Endodermal cell (in vitro differentiated cells): ENCODE results near the gene CAND2. TPM values are rescaled to one million over a fixed set of nuclear protein-coding genes. Genes with fewer than 3 reads are reported as not detected.

Experiments
- DNase-seq: peaks from one replicate; pipeline ENCODE4 v3.0.0-alpha.2; 2017
- H3K27ac ChIP-seq: 2 replicates; pipeline ENCODE4 v1.5.1; 2013; ENCODE audit warnings: mild to moderate bottlenecking, low read depth, low read length, moderate library complexity
- H3K27me3 ChIP-seq: 2 replicates; pipeline ENCODE4 v1.6.1; 2013; ENCODE audit warnings: mild to moderate bottlenecking, low read length, moderate library complexity; ENCODE audit not compliant: insufficient read depth, control insufficient read depth, poor library complexity, severe bottlenecking
- H3K36me3 ChIP-seq: 2 replicates; pipeline ENCODE4 v1.7.0; 2013; ENCODE audit warnings: mild to moderate bottlenecking, low read length, moderate library complexity; ENCODE audit not compliant: control insufficient read depth, insufficient read depth
- H3K4me1 ChIP-seq: one replicate; pipeline ENCODE4 v1.7.0; 2013; ENCODE audit warnings: low read length; ENCODE audit not compliant: control insufficient read depth, insufficient read depth
- H3K4me3 ChIP-seq: 2 replicates; pipeline ENCODE4 v1.5.1; 2013; ENCODE audit warnings: mild to moderate bottlenecking, low read length, moderate library complexity
- H3K9ac ChIP-seq: 2 replicates; pipeline ENCODE4 v1.6.1; 2013; ENCODE audit warnings: mild to moderate bottlenecking, low read length, moderate library complexity; ENCODE audit not compliant: poor library complexity, severe bottlenecking; ENCODE audit errors: extremely low read depth
- H3K9me3 ChIP-seq: 2 replicates; pipeline ENCODE4 v1.6.1; 2013; ENCODE audit warnings: mild to moderate bottlenecking, low read length, moderate library complexity; ENCODE audit not compliant: control insufficient read depth
- H3K27ac Mint-ChIP-seq: 2 replicates; pipeline ENCODE4 v1.8.0; 2020; ENCODE audit warnings: mixed read lengths
- H3K27me3 Mint-ChIP-seq: 2 replicates; pipeline ENCODE4 v1.8.0; 2021; ENCODE audit warnings: mild to moderate bottlenecking, mixed read lengths; ENCODE audit not compliant: insufficient read depth
- H3K36me3 Mint-ChIP-seq: 2 replicates; pipeline ENCODE4 v1.8.0; 2020; ENCODE audit warnings: low read depth, mixed read lengths
- H3K4me1 Mint-ChIP-seq: 2 replicates; pipeline ENCODE4 v1.8.0; 2020; ENCODE audit warnings: mixed read lengths
- H3K4me3 Mint-ChIP-seq: 2 replicates; pipeline ENCODE4 v1.8.0; 2020; ENCODE audit warnings: mild to moderate bottlenecking, moderate library complexity, mixed read lengths
- H3K9me3 Mint-ChIP-seq: 2 replicates; pipeline ENCODE4 v1.8.0; 2020; ENCODE audit warnings: mild to moderate bottlenecking, mixed read lengths
- WGBS, 2 experiments: methylation state at CpG; one replicate each; pipeline versions ENCODE4 v1.1.5 to v1.1.7; 2013; ENCODE audit warnings: missing lambda C conversion rate in 2 of 2, mixed read lengths in 1 of 2; ENCODE audit not compliant: insufficient coverage in 1 of 2, insufficient read length in 1 of 2; 5-methylcytosine and 5-hydroxymethylcytosine counted together
- total RNA-seq, 2 donors: library from RNA; stranded (reverse); fragmentation: NEBNext Ultra II Directional in 1 of 2; extraction: Animal tissue kit (Norgen Biotek cat#: 25700) in 1 of 2; gene quantifications; 2 replicates in 1 of 2; 3 replicates in 1 of 2; pipeline ENCODE4 v1.2.1, GENCODE V29; 2021
- TF ChIP-seq, protein P1 (sequence below): fragments of 200-600 bp; sonication (generic); conservative IDR thresholded peaks from 2 replicates; pipeline ENCODE4 v1.5.0; 2021; ENCODE audit warnings: antibody characterized with exemption, mild to moderate bottlenecking

CAND2 gene
- total RNA-seq, 2 donors from 2014 or later, result 7.8 to 15.0 TPM

DNA sequence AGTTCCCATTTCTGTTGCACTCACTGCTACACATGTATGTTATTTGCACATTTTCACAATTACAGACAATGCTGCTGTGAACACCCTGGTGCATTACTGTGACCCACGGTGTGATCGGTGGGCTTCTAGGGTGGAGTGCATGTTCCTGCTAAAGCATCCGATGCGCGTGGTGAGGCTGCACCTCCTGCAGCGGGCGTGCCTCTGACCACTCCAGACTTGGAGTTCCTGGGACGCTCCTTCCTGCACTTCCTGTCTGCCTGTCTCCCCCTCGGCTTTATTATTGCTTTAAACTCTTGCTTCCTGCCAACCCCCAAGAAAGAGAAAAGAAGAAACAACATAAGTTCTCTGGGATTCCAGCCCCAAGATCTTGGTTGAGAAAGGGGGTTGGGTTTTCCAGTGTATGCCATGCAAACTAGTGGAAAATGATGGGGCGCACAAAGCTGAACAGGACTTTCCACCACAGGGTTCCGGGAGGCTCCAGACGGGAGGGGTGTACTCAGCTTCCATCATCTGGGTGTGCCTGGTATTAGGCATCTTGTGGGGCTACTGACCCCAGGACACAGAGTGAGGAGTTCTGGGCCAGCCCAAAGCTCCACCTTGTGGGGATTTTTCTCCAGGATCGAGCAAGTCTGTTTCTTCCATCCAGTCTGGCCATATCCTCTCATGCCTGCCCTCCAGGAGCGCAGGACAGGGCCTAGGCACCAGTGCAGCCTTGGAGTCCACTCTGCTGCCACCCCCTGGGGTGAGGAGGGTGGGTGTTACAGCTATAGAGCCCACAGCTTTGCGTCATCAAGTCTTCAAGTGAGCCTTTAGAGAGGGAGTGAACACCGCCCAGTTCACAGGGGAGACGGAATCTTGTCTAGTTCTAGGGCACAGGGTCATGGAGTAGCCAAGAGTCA, 33.7 kb downstream of the CAND2 start:
- Histone ChIP-seq H3K4me3 (no peak overlapping the region), H3K4me1 (no peaks in the 10 kb centered on the region), H3K27ac (peak overlapping the region; percentile 12), H3K36me3 (peaks cover 39% of the 10 kb centered on the region), H3K9ac (no peak overlapping the region), H3K27me3 (no peaks in the 10 kb centered on the region), H3K9me3 (no peaks in the 10 kb centered on the region)
- Mint-ChIP-seq H3K4me3 (no peak overlapping the region), H3K4me1 (no peaks in the 10 kb centered on the region), H3K27ac (no peak overlapping the region), H3K36me3 (peaks cover 32% of the 10 kb centered on the region), H3K9me3 (no peaks in the 10 kb centered on the region), H3K27me3 (no peaks in the 10 kb centered on the region)
- peak; percentile 76 for DNase-seq
- TF ChIP-seq, protein P1, sequence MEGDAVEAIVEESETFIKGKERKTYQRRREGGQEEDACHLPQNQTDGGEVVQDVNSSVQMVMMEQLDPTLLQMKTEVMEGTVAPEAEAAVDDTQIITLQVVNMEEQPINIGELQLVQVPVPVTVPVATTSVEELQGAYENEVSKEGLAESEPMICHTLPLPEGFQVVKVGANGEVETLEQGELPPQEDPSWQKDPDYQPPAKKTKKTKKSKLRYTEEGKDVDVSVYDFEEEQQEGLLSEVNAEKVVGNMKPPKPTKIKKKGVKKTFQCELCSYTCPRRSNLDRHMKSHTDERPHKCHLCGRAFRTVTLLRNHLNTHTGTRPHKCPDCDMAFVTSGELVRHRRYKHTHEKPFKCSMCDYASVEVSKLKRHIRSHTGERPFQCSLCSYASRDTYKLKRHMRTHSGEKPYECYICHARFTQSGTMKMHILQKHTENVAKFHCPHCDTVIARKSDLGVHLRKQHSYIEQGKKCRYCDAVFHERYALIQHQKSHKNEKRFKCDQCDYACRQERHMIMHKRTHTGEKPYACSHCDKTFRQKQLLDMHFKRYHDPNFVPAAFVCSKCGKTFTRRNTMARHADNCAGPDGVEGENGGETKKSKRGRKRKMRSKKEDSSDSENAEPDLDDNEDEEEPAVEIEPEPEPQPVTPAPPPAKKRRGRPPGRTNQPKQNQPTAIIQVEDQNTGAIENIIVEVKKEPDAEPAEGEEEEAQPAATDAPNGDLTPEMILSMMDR, result no peak
- 92 to 97% methylated on average over 9 to 17 of the region's 17 CpGs for whole genome bisulfite sequencing, 2 experiments

DNA sequence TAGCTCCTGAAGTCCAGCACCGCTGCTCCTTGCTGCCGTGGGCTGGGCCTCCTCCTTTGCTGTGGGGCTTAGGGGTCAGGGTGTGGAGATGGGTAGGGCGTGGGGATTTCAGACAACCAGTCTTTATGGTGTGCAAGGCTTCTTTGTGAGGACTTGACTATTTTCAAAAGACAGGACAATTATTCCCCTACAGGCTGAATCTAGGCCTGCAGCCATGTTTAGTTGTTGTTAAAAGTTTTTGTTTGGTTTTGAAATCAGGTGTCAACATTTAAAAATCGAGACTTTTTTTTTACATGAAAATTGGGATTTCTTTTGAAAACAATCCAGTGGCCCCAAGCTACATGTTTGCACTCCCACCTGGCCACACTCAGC, 34.3 kb downstream of the CAND2 start:
- Mint-ChIP-seq H3K36me3 (peaks cover 39% of the 10 kb centered on the region), H3K27me3 (no peaks in the 10 kb centered on the region), H3K9me3 (no peaks in the 10 kb centered on the region), H3K27ac (no peak overlapping the region), H3K4me3 (no peak overlapping the region), H3K4me1 (no peaks in the 10 kb centered on the region)
- Histone ChIP-seq H3K27me3 (no peaks in the 10 kb centered on the region), H3K4me1 (no peaks in the 10 kb centered on the region), H3K36me3 (peaks cover 45% of the 10 kb centered on the region), H3K27ac (peak overlapping the region; percentile 12), H3K9me3 (no peaks in the 10 kb centered on the region), H3K9ac (no peak overlapping the region), H3K4me3 (no peak overlapping the region)
- no peak for DNase-seq
- TF ChIP-seq, protein P1, result peak; percentile 56
- WGBS, 2 experiments, result 88 to 95% methylated on average over 1 to 4 of the region's 4 CpGs

- no peaks in the 10 kb centered on the region for H3K4me1 ChIP-seq
- H3K27ac ChIP-seq, result peak overlapping the region; percentile 24
- H3K4me3 ChIP-seq, result no peak overlapping the region
- H3K9ac ChIP-seq, result no peak overlapping the region
- Mint-ChIP-seq H3K4me1 (no peaks in the 10 kb centered on the region), H3K27me3 (no peaks in the 10 kb centered on the region), H3K9me3 (no peaks in the 10 kb centered on the region), H3K36me3 (peaks cover 45% of the 10 kb centered on the region), H3K4me3 (no peak overlapping the region), H3K27ac (peak overlapping the region; percentile 14)
- H3K36me3 ChIP-seq, result peaks cover 51% of the 10 kb centered on the region
- H3K27me3 ChIP-seq, result no peaks in the 10 kb centered on the region
- no peaks in the 10 kb centered on the region for H3K9me3 ChIP-seq
- TF ChIP-seq, protein P1, result no peak
- DNase-seq, result no peak
- 91 to 100% methylated on average over 3 to 5 of the region's 5 CpGs for WGBS, 2 experiments
These were observed 34.9 kb downstream of the CAND2 start for GRCh38 chr3:12831301-12831866.
